ENCODE data around the gene NKAIN2. TPM values are rescaled to one million over a fixed set of nuclear protein-coding genes. Genes with fewer than 3 reads are reported as not detected.

NKAIN2 gene
- total and polyA plus RNA-seq, 2 donors (not counting 3 experiments of a cell fraction or from before 2014, with no cell fraction given): 0.03 TPM; not detected in 1

- H3K9ac ChIP-seq (replicated peaks; ENCODE audit: extremely low read depth, insufficient read depth, low read length): no peak overlapping the region
- no peaks in the 10 kb centered on the region for H3K9me1 ChIP-seq (replicated peaks; ENCODE audit: control insufficient read depth, extremely low read depth, insufficient read depth, low read length)
- ChIA-PET CTCF (no interaction called here), POLR2A (no interaction called here)
- H3K9me3 ChIP-seq (replicated peaks; ENCODE audit: control insufficient read depth, insufficient read depth, low read length): no peaks in the 10 kb centered on the region
- BruUV-seq (replicated peaks): no TSS peak
- no peaks in the 10 kb centered on the region for H3K4me1 ChIP-seq (ENCODE audit: control insufficient read depth, extremely low read depth, insufficient read depth, low read length)
- dilution Hi-C loops (cut with MboI; ENCODE audit: extremely low pct_ligation_motif_present, low sequenced_read_pairs) (no loop called here), intact Hi-C loops (cut with micrococcal nuclease) (no loop called here)
- H2AFZ ChIP-seq (ENCODE audit: low read depth, low read length): no peak overlapping the region
- H4K20me1 ChIP-seq (replicated peaks; ENCODE audit: control insufficient read depth, extremely low read depth, insufficient read depth, low read length): no peaks in the 10 kb centered on the region
- no peak for FAIRE-seq
- H3K27ac ChIP-seq (ENCODE audit: insufficient read depth, low read depth, low read length): no peak overlapping the region
- no peak overlapping the region for H3K4me3 ChIP-seq (replicated peaks in 1 of 3; ENCODE audit: insufficient read depth in 1 of 3, low read depth in 1 of 3, low read length in 3 of 3)
- H3K4me2 ChIP-seq (ENCODE audit: insufficient read depth, low read length): no peak overlapping the region
- H3K79me2 ChIP-seq (ENCODE audit: control insufficient read depth, insufficient read depth, low read length): no peaks in the 10 kb centered on the region
- DNase-seq (ENCODE audit: low read depth, low spot score): no peak
- no peaks in the 10 kb centered on the region for H3K27me3 ChIP-seq (ENCODE audit: control insufficient read depth in 2 of 2, insufficient read depth in 2 of 2, low read length in 2 of 2)
- TF ChIP-seq JUN (IDR thresholded peaks at IDR 0.05; ENCODE audit: borderline replicate concordance, insufficient read depth, insufficient read length, low read depth): no peak
- TF ChIP-seq POLR2AphosphoS5 (IDR thresholded peaks at IDR 0.05; ENCODE audit: insufficient read depth, low read depth, low read length): no peak
- no peak for TF ChIP-seq EZH2 (IDR thresholded peaks at IDR 0.05; ENCODE audit: borderline replicate concordance, low read depth, low read length, severe bottlenecking)
- no peak for TF ChIP-seq GATA2 (IDR thresholded peaks at IDR 0.05; ENCODE audit: insufficient read depth, insufficient read length, low read depth, low read length)
- no peak for TF ChIP-seq POLR2A (IDR thresholded peaks at IDR 0.05; ENCODE audit: low read depth, low read length)
- no peak for TF ChIP-seq MAX (IDR thresholded peaks at IDR 0.05; ENCODE audit: insufficient read depth, insufficient read length)
- TF ChIP-seq CTCF (IDR thresholded peaks at IDR 0.05; ENCODE audit: extremely low read depth in 1 of 2, insufficient read depth in 1 of 2, low read depth in 1 of 2, low read length in 2 of 2): no peak
- no peak for TF ChIP-seq MYC (IDR thresholded peaks at IDR 0.05; ENCODE audit: low read depth, low read length)
- no peak for TF ChIP-seq FOS (IDR thresholded peaks at IDR 0.05; ENCODE audit: borderline replicate concordance, insufficient read depth, low read length)
- H3K36me3 ChIP-seq (ENCODE audit: control insufficient read depth in 2 of 2, extremely low read depth in 1 of 2, insufficient read depth in 2 of 2, low read length in 2 of 2): no peaks in the 10 kb centered on the region
Observed at GRCh38 chr6:124676033-124676432, 872.4 kb downstream of the NKAIN2 start.
